ENCODE results near the gene RAPSN. TPM values are rescaled to one million over a fixed set of nuclear protein-coding genes. Genes with fewer than 3 reads are reported as not detected.

RAPSN gene
- total RNA-seq, 1 donor from 2014 or later: 0.35 TPM

DNA sequence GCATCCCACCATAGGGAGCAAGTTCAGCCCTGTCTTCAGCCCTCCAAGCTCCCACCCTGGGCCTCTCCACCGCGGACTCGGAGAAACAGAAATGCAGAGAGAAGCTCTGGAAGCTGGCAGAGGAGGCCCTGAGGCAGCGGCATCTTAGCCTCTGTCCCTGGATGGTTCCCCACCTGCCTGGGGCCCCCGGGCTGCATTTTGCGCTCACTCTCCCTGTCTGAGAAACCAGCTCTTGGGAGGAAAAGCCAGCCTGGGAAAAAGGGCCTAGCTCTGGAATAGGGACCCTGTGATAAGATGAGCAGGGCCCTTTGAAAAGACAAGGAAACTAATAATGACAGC, 58.5 kb downstream of the RAPSN start:
- DNase-seq (ENCODE audit: low spot score): no peak

DNA sequence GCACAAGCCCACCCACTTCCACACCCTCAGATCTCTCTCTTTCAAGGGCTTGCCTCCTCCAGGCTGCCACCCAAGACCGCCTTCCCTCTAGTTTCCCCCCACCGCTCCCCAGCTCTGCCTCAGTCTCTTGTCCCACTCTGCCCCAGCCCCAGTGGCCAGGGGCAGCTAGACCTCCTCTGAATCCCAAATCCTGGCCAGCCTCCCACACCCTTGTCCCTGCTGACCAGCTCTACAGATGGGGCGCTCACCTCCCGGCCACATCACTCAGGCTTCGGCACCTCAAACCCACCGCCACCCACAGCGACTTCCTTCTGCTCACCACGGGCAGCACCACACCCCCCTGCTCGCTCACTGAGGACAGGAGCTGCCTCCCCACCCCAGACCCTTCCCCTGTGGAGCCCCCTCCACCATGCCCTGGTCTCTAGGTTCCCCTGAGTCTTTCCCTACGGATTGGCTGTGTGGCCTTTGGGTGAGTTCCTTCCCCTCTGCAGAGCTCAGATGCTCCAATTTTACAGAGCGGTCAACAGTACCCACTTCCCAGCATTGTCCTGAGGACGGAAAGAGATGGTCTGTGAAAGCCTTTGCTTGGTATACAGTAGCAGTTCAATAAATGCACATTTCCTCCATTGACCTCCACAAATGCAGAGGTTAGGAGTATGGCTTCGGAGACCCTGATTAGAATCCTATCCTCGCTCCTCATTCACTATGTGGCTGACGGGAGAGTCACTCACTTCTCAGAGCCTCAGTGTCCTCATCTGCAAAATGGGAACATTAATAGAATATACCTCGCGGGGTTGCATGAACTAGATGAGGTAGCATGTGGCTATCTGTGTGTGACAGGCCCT, 59.1 kb downstream of the RAPSN start:
- DNase-seq (ENCODE audit: low spot score): no peak

DNA sequence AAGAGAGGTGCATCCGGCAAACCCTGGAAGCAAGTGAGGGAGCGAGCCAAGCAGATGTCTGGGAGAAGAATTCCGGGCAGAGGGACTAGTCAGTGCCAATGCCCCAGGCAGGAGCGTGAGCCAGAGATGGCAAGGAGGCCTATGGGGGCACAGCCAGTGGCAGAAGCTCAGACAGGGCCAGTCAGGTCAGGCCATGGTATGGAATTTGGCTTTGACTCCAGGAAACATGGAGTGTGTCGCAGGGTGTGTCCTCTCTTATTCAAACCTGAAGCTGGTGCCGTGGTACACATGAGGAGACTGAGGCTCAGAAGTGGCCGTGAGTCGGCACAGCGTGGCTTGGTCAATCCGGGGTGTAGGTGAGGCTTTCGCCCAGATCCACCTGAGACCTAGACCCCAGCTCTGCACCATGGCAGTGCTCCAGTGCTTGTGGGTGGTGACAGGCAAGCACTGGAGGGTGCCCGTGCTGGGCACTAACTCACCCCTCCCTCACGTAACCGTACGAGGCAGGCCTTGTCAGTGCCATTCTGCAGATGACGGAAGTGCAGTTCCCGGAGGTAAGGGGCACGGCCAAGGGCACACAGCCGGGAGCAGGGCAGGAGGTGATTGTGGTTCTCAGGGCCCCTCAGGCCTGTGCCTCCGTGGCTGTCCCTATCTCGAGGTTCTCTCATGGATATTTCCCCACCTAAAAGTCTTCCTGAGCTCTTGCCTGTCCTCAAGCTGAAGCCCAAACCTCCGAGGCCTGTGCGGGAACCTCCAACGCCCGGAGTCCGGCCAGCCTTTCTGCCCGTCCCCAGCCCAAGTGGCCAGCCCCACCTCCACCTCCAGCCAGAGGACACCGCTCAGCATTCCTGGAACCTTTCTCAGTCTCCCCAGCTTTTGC, 60.0 kb downstream of the RAPSN start:
- DNase-seq (ENCODE audit: low spot score): no peak

DNA sequence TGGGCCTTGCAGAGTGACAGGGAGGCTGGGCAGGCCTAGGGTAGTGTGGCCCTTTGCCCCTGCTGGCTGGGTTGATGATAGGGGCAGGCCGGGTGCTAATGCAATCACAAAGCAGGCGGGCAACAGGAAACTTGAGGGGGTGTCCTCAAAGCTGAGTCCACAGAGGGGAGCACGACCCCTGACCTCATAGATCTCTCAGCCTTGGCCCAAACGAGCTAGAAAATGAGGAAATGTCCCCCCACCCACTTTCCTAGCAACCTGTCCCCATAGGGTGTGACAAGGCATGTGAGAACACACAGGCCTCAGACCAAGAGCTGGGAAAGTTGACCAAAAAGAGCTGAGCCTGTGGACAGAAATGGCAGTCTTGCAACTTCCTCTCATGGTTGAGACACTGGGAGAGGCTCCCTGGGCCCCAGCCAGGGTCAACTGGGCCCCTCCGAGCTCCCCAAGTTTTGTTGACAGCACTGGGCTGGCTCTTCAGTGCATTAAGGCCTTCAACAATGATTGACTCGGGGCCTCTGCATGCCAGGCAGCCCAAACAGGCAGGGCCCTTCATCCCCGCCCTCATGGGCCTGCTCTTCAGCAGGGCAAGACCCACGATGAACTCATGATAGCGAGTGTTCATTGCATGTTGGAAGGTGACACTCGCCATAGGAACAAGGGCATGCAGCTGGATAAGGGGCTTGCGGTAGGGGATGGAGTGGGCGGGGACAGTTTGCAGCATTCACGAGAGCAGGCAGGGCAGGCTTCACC, 60.8 kb downstream of the RAPSN start:
- DNase-seq (ENCODE audit: low spot score): no peak

Other genes starting within 250 kb of the RAPSN start
- 22.7 TPM for gene DDB2, start 234.2 kb downstream of the RAPSN start, total RNA-seq
- gene ACP2, start 200.3 kb downstream of the RAPSN start, total RNA-seq: 48.5 TPM
- 33.5 TPM for gene NR1H3, start 191.1 kb downstream of the RAPSN start, total RNA-seq
- gene MADD, start 179.0 kb downstream of the RAPSN start, total RNA-seq: 57.1 TPM
- gene MYBPC3, start 96.4 kb downstream of the RAPSN start, total RNA-seq: not detected
- 35.3 TPM for gene SPI1, start 70.6 kb downstream of the RAPSN start, total RNA-seq
- 58.6 TPM for gene SLC39A13, start 40.5 kb downstream of the RAPSN start, total RNA-seq
- 80.5 TPM for gene PSMC3, start 22.7 kb downstream of the RAPSN start, total RNA-seq
- gene CELF1, start 104.0 kb upstream of the RAPSN start, total RNA-seq: 102 TPM
- 45.1 TPM for gene PTPMT1, start 116.5 kb upstream of the RAPSN start, total RNA-seq
- gene KBTBD4, start 129.8 kb upstream of the RAPSN start, total RNA-seq: 20.3 TPM
- gene NDUFS3, start 129.9 kb upstream of the RAPSN start, total RNA-seq: 97.8 TPM
- 0.14 TPM for gene FAM180B, start 137.5 kb upstream of the RAPSN start, total RNA-seq
- 5.5 TPM for gene C1QTNF4, start 145.3 kb upstream of the RAPSN start, total RNA-seq
- gene MTCH2, start 193.4 kb upstream of the RAPSN start, total RNA-seq: 65.7 TPM